Transverse colon (tissue), 3 donors: ENCODE results near the gene DYDC1.

ENCODE experiments used
- POLR2A ChIP-seq: fragments of 450-650 bp; IDR thresholded peaks from one replicate; pipeline ENCODE4 v1.6.1; 2016; ENCODE audit warnings: antibody characterized with exemption, mild to moderate bottlenecking, moderate library complexity
- TF ChIP-seq, protein P1 (sequence below), 5 experiments: fragments of 200-600 bp in 3 of 5; fragments of 450-650 bp in 2 of 5; sonication (generic) in 3 of 5; IDR thresholded peaks; 1 replicate in 2 of 5; 2 replicates in 3 of 5; pipeline ENCODE4 v1.5.1; 2016 to 2017; ENCODE audit warnings: antibody characterized with exemption in 5 of 5, inconsistent platforms in 3 of 5, mild to moderate bottlenecking in 2 of 5, moderate library complexity in 1 of 5

DNA sequence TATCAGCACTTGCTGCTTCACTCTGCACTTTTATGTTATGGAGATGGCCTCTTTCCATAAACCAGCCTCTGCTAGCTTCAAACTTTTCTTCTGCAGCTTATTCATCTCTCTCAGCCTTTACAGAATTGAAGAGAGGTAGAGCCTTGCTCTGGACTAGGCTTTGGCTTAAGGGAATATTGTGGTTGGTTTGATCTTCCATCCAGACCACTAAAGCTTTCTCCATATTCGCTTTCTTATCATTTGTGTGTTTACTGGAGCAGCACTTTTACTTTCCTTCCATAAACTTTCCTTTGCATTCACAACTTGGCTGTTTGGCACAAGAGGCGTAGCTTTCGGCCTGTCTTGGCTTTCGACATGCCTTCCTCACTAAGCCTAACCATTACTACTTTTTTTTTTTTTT, 23.6 kb upstream of the DYDC1 start:
- TF ChIP-seq, protein P1, sequence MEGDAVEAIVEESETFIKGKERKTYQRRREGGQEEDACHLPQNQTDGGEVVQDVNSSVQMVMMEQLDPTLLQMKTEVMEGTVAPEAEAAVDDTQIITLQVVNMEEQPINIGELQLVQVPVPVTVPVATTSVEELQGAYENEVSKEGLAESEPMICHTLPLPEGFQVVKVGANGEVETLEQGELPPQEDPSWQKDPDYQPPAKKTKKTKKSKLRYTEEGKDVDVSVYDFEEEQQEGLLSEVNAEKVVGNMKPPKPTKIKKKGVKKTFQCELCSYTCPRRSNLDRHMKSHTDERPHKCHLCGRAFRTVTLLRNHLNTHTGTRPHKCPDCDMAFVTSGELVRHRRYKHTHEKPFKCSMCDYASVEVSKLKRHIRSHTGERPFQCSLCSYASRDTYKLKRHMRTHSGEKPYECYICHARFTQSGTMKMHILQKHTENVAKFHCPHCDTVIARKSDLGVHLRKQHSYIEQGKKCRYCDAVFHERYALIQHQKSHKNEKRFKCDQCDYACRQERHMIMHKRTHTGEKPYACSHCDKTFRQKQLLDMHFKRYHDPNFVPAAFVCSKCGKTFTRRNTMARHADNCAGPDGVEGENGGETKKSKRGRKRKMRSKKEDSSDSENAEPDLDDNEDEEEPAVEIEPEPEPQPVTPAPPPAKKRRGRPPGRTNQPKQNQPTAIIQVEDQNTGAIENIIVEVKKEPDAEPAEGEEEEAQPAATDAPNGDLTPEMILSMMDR (IDR thresholded peaks at IDR 0.05), result no peak
- no peak for TF ChIP-seq POLR2A
